Cerebellar nuclear complex (tissue), 1 donor: ENCODE measurements around the gene HOXC9.

Experiments used
- DNase-seq, 2 experiments: peaks; one replicate each; lab custom pipeline; 2025; lab: John Stamatoyannopoulos, UW

The HOXC9 gene

GRCh38 chr12:54028314-54029201, 28.6 kb downstream of the HOXC9 start, which contains the start of gene HOXC6:
Gene HOXC6, plus strand, starts transcription at chr12:54028440. Its CDS starts 82 bp downstream, at chr12:54028522.
- DNase-seq, result no peak

GRCh38 chr12:54029529-54030441, 29.8 kb downstream of the HOXC9 start:
- DNase-seq, result no peak

GRCh38 chr12:54030442-54030801, 30.5 kb downstream of the HOXC9 start:
- DNase-seq, result no peak

GRCh38 chr12:54030889-54031471, 31.0 kb downstream of the HOXC9 start:
- DNase-seq, result no peak

- no peak for DNase-seq
Observed at GRCh38 chr12:54031480-54031879, 31.5 kb downstream of the HOXC9 start.

GRCh38 chr12:54032086-54032619, 32.2 kb downstream of the HOXC9 start:
- DNase-seq, result no peak

- no peak for DNase-seq
Observed at GRCh38 chr12:54032627-54033100, 32.7 kb downstream of the HOXC9 start, which contains the start of gene HOXC5. Gene HOXC5, plus strand, starts transcription at chr12:54033050. Its CDS starts 73 bp downstream, at chr12:54033123.

GRCh38 chr12:54033106-54033979, 33.4 kb downstream of the HOXC9 start:
- no peak for DNase-seq

GRCh38 chr12:54033980-54034784, 34.2 kb downstream of the HOXC9 start:
- DNase-seq, result no peak

GRCh38 chr12:54034785-54035310, 34.9 kb downstream of the HOXC9 start:
- no peak for DNase-seq

GRCh38 chr12:54035568-54036264, 35.8 kb downstream of the HOXC9 start:
- no peak for DNase-seq

- no peak for DNase-seq
Observed at GRCh38 chr12:54036620-54037359, 36.8 kb downstream of the HOXC9 start.

GRCh38 chr12:54037360-54038283, 37.7 kb downstream of the HOXC9 start:
- DNase-seq, result no peak

GRCh38 chr12:54038284-54038870, 38.4 kb downstream of the HOXC9 start:
- DNase-seq, result no peak

- no peak for DNase-seq
Observed at GRCh38 chr12:54038871-54039414, 39.0 kb downstream of the HOXC9 start.

- no peak for DNase-seq
Observed at GRCh38 chr12:54039417-54040147, 39.6 kb downstream of the HOXC9 start.
